Natural killer cell (primary cell): ENCODE results near the gene NPC1. TPM values are rescaled to one million over a fixed set of nuclear protein-coding genes. Genes with fewer than 3 reads are reported as not detected.
A peak's percentile ranks its signal among the peaks of the same experiment; 100 is the strongest.

Source experiments
- ATAC-seq, 3 donors: fragments of 150-1000 bp in 2 of 3; fragments of 200-7000 bp in 1 of 3; cut with Tn5 transposase; 1 replicate in 1 of 3; 2 replicates in 2 of 3; pipeline ENCODE4 v1.10.0; 2021; ENCODE audit warnings: mild to moderate bottlenecking in 2 of 3, moderate library complexity in 2 of 3
- DNase-seq, 2 donors: peaks; one replicate each; pipeline versions ENCODE4 v3.0.0 to v3.0.0-alpha.2; 2013 to 2021; ENCODE audit warnings: mixed read lengths in 1 of 2
- H3K27ac ChIP-seq: one replicate; pipeline ENCODE4 v1.5.1; 2013; ENCODE audit warnings: mild to moderate bottlenecking, low read length
- H3K27me3 ChIP-seq: one replicate; pipeline ENCODE4 v1.6.1; 2013; ENCODE audit warnings: low read length; ENCODE audit not compliant: control insufficient read depth, insufficient read depth
- H3K36me3 ChIP-seq: one replicate; pipeline ENCODE4 v1.6.1; 2013; ENCODE audit warnings: low read length; ENCODE audit not compliant: control insufficient read depth, insufficient read depth
- H3K4me1 ChIP-seq: one replicate; pipeline ENCODE4 v1.6.1; 2013; ENCODE audit warnings: low read length; ENCODE audit not compliant: control insufficient read depth, insufficient read depth
- H3K4me3 ChIP-seq: one replicate; pipeline ENCODE4 v1.5.1; 2013; ENCODE audit warnings: low read length
- H3K9me3 ChIP-seq: one replicate; pipeline ENCODE4 v1.6.1; 2013; ENCODE audit warnings: low read length; ENCODE audit not compliant: control insufficient read depth, insufficient read depth
- H3K27ac Mint-ChIP-seq, 2 donors: one replicate each; pipeline ENCODE4 v1.8.0; 2022; ENCODE audit warnings: mild to moderate bottlenecking in 2 of 2, mixed read lengths in 2 of 2, moderate library complexity in 1 of 2
- H3K27me3 Mint-ChIP-seq, 2 donors: one replicate each; pipeline ENCODE4 v1.8.0; 2022; ENCODE audit warnings: low read depth in 2 of 2, mixed read lengths in 2 of 2
- H3K36me3 Mint-ChIP-seq: one replicate; pipeline ENCODE4 v1.8.0; 2022; ENCODE audit warnings: mixed read lengths
- H3K4me1 Mint-ChIP-seq, 2 donors: one replicate each; pipeline ENCODE4 v1.8.0; 2022; ENCODE audit warnings: mixed read lengths in 2 of 2
- H3K4me3 Mint-ChIP-seq: one replicate; pipeline ENCODE4 v1.8.0; 2022; ENCODE audit warnings: mild to moderate bottlenecking, moderate library complexity, mixed read lengths
- H3K9me3 Mint-ChIP-seq, 2 donors: one replicate each; pipeline ENCODE4 v1.8.0; 2022; ENCODE audit warnings: mixed read lengths in 2 of 2
- CTCF ChIP-seq: fragments of 200-600 bp; IDR thresholded peaks from one replicate; pipeline ENCODE4 v1.8.0; 2022; ENCODE audit warnings: antibody characterized with exemption
- WGBS: methylation state at CpG from one replicate; pipeline ENCODE4 v1.1.7; 2013; ENCODE audit warnings: missing lambda C conversion rate; ENCODE audit not compliant: insufficient coverage; 5-methylcytosine and 5-hydroxymethylcytosine counted together
- intact Hi-C: fragments of 100-400 bp; cut with micrococcal nuclease; formaldehyde crosslinking; loops from one replicate; pipeline ENCODE4 v1.14.2; 2022
- total RNA-seq, 4 donors: library from RNA; stranded (reverse); fragments of 120-200 nt in 1 of 4; gene quantifications; one replicate each; pipeline versions ENCODE4 v1.2.3 to v1.2.4, GENCODE V29; 2013 to 2022

NPC1 gene
- total RNA-seq, 3 donors from 2014 or later (not counting 1 experiment from before 2014, with no cell fraction given): 143 to 203 (median 173) TPM

DNA sequence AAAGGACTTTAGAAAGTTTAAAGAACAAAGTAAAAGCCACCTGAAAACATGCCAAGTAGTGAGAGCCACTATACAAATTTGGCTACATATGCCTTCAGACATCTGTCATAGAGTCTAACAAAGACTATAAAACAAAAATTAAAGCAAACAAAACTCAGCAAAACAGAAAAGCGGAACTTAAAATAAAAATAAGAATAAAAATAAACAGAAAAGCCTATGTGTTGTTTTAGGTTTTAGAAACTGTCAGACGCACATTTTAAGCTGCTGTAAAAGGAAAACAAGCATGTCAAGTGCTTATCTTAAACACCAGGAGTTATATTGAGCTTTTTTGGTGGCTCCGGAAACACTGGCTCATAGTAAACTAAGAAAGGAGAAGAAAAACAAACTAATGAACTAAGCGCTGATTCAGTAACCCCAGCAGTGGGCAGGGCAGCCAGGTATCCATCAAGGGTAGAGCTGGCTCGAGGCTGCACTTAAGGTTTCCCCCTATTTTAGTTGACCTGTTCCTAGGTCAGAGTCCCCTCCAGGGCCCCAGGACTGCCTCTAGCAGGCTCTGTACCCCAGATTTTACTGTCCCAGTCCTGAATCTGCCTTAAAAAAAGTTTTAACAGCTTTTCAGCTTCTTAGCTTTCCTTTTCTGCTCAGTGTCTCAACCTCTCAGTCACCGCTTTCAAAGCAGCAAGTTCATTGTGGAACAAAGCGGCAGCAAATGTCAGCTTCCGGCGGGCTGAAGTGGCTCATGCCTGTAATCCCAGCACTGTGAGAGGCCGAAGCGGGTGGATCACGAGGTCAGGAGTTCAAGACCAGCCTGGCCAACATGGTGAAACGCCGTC is 98.4 kb downstream of the NPC1 start:
- ATAC-seq (peak; percentile 79 to 88 (median 83)), DNase-seq (peak; percentile 47 to 61)
- peak overlapping the region; percentile 92 for H3K27ac ChIP-seq
- 8% methylated on average over 14 of the region's 14 CpGs for WGBS
- H3K9me3 Mint-ChIP-seq: no peaks in the 10 kb centered on the region
- H3K4me1 ChIP-seq: peaks cover 15% of the 10 kb centered on the region
- H3K27ac Mint-ChIP-seq: peak overlapping the region; percentile 85 to 91
- peak overlapping the region; percentile 82 for H3K4me3 Mint-ChIP-seq
- intact Hi-C loops: no loop called here
- TF ChIP-seq CTCF: no peak
- no peaks in the 10 kb centered on the region for H3K9me3 ChIP-seq
- H3K36me3 Mint-ChIP-seq: no peaks in the 10 kb centered on the region
- H3K27me3 ChIP-seq: no peaks in the 10 kb centered on the region
- no peaks in the 10 kb centered on the region for H3K27me3 Mint-ChIP-seq
- H3K4me1 Mint-ChIP-seq: peaks cover 13 to 14% of the 10 kb centered on the region in 2 donors
- H3K4me3 ChIP-seq: peak overlapping the region; percentile 16
- peaks cover 4% of the 10 kb centered on the region for H3K36me3 ChIP-seq

- H3K36me3 ChIP-seq: peaks cover 23% of the 10 kb centered on the region
- TF ChIP-seq CTCF: no peak
- WGBS: 98% methylated on average over 7 of the region's 7 CpGs
- Mint-ChIP-seq H3K4me1 (peaks cover 13 to 14% of the 10 kb centered on the region in 2 donors), H3K36me3 (no peaks in the 10 kb centered on the region), H3K27ac (no peak overlapping the region), H3K9me3 (no peaks in the 10 kb centered on the region), H3K4me3 (no peak overlapping the region), H3K27me3 (no peaks in the 10 kb centered on the region)
- ATAC-seq (no peak), DNase-seq (no peak)
- H3K9me3 ChIP-seq: no peaks in the 10 kb centered on the region
- intact Hi-C loops: no loop called here
- H3K27me3 ChIP-seq: no peaks in the 10 kb centered on the region
- no peak overlapping the region for H3K4me3 ChIP-seq
- peaks cover 19% of the 10 kb centered on the region for H3K4me1 ChIP-seq
- no peak overlapping the region for H3K27ac ChIP-seq
Measured at GRCh38 chr18:23485386-23485785, 100.9 kb downstream of the NPC1 start.

GRCh38 chr18:23484561-23485182 is 101.6 kb downstream of the NPC1 start:
- peaks cover 30% of the 10 kb centered on the region for H3K36me3 ChIP-seq
- Mint-ChIP-seq H3K4me3 (no peak overlapping the region), H3K9me3 (no peaks in the 10 kb centered on the region), H3K27me3 (no peaks in the 10 kb centered on the region), H3K36me3 (peaks cover 6% of the 10 kb centered on the region), H3K27ac (peak overlapping the region in 1 of 2 donors; percentile 4), H3K4me1 (peaks cover 13 to 14% of the 10 kb centered on the region in 2 donors)
- 91% methylated on average over 7 of the region's 8 CpGs for WGBS
- no peak for ATAC-seq
- no peaks in the 10 kb centered on the region for H3K27me3 ChIP-seq
- no peaks in the 10 kb centered on the region for H3K9me3 ChIP-seq
- DNase-seq: no peak
- no peak overlapping the region for H3K4me3 ChIP-seq
- TF ChIP-seq CTCF: no peak
- intact Hi-C loops: no loop called here
- peaks cover 19% of the 10 kb centered on the region for H3K4me1 ChIP-seq
- no peak overlapping the region for H3K27ac ChIP-seq

Other genes with a start within 250 kb of the NPC1 start
- 100 to 1,000 TPM; 164 to 233 (median 182) TPM for gene RIOK3, start 133.2 kb downstream of the NPC1 start, total RNA-seq
- 10 to 100 TPM; 71.1 to 84.4 (median 77.2) TPM for gene RMC1, start 83.0 kb downstream of the NPC1 start, total RNA-seq
- under 1 TPM in 2 of 3 donors, not detected in 1; 0.35 to 0.45 TPM for gene ANKRD29, start 76.4 kb upstream of the NPC1 start, total RNA-seq
- gene LAMA3, start 102.9 kb upstream of the NPC1 start, total RNA-seq: not detected